IMR-90 (cell line): ENCODE data around the gene TCEA2. TPM values are rescaled to one million over a fixed set of nuclear protein-coding genes. Genes with fewer than 3 reads are reported as not detected.

Experiments used
- ATAC-seq: fragments of 200-7000 bp; cut with Tn5 transposase; 2 replicates; pipeline ENCODE4 v1.9.1; 2020; ENCODE audit warnings: low read depth, mild to moderate bottlenecking, moderate library complexity
- BruUV-seq: library from RNA; stranded (reverse); fragments of 400-500 nt; replicated peaks from 2 replicates; lab custom pipeline; 2021; lab: Mats Ljungman, UMichigan
- CTCF ChIA-PET: fragments of 300-600 bp; formaldehyde crosslinking; extraction: SDS; loops from one replicate; lab custom pipeline; 2021; ENCODE audit warnings: antibody characterized with exemption; lab: Yijun Ruan, JAX
- POLR2A ChIA-PET: fragments of 300-600 bp; sonication (Branson Sonifier 250); formaldehyde crosslinking; loops from one replicate; lab custom pipeline; 2022; ENCODE audit warnings: antibody characterized with exemption; ENCODE audit not compliant: unreplicated experiment; lab: Charles Lee
- DNase-seq: peaks from one replicate; pipeline ENCODE4 v3.0.0; 2013
- H2AFZ ChIP-seq: replicated peaks from 2 replicates; pipeline ENCODE3; 2013; ENCODE audit warnings: low read length, mild to moderate bottlenecking; ENCODE audit not compliant: poor library complexity
- H2AK5ac ChIP-seq: 2 replicates; pipeline ENCODE4 v1.6.1; 2013; ENCODE audit warnings: low read depth, low read length, inconsistent platforms
- H2AK9ac ChIP-seq: replicated peaks from 2 replicates; pipeline ENCODE3; 2013; ENCODE audit warnings: mild to moderate bottlenecking, low read depth, low read length, moderate library complexity; ENCODE audit not compliant: poor library complexity
- H2BK120ac ChIP-seq: 2 replicates; pipeline ENCODE4 v1.6.1; 2013; ENCODE audit warnings: low read depth, low read length, inconsistent platforms
- H2BK15ac ChIP-seq: 3 replicates; pipeline ENCODE4 v1.6.1; 2013; ENCODE audit warnings: low read depth, low read length, inconsistent platforms
- H2BK20ac ChIP-seq: 2 replicates; pipeline ENCODE4 v1.6.1; 2013; ENCODE audit warnings: low read depth, mild to moderate bottlenecking, inconsistent platforms, low read length, moderate library complexity
- H2BK5ac ChIP-seq: 2 replicates; pipeline ENCODE4 v1.6.1; 2013; ENCODE audit warnings: mild to moderate bottlenecking, low read depth, low read length, inconsistent platforms; ENCODE audit not compliant: poor library complexity, severe bottlenecking
- H3K14ac ChIP-seq: replicated peaks from 2 replicates; pipeline ENCODE4 v1.6.1; 2013; ENCODE audit warnings: low read depth, low read length, inconsistent platforms
- H3K18ac ChIP-seq: 2 replicates; pipeline ENCODE4 v1.6.1; 2013; ENCODE audit warnings: low read depth, low read length, control low read depth
- H3K23ac ChIP-seq: 2 replicates; pipeline ENCODE4 v1.6.1; 2013; ENCODE audit warnings: low read depth, low read length, inconsistent platforms
- H3K27ac ChIP-seq: 2 replicates; pipeline ENCODE4 v1.5.1; 2013; ENCODE audit warnings: mild to moderate bottlenecking, control low read depth, low read length; ENCODE audit not compliant: insufficient read depth
- H3K27me3 ChIP-seq: 2 replicates; pipeline ENCODE4 v1.6.1; 2013; ENCODE audit warnings: low read length; ENCODE audit not compliant: control insufficient read depth, insufficient read depth
- H3K36me3 ChIP-seq: 2 replicates; pipeline ENCODE4 v1.6.1; 2013; ENCODE audit warnings: low read length, mixed read lengths; ENCODE audit not compliant: control insufficient read depth, insufficient read depth
- H3K4ac ChIP-seq: 2 replicates; pipeline ENCODE4 v1.6.1; 2013; ENCODE audit warnings: low read depth, low read length, inconsistent platforms
- H3K4me1 ChIP-seq: 2 replicates; pipeline ENCODE4 v1.6.1; 2013; ENCODE audit warnings: low read length, mixed read lengths; ENCODE audit not compliant: control insufficient read depth, insufficient read depth
- H3K4me2 ChIP-seq: 2 replicates; pipeline ENCODE4 v1.6.1; 2013; ENCODE audit warnings: low read depth, mild to moderate bottlenecking, control low read depth, low read length, moderate library complexity
- H3K4me3 ChIP-seq: 2 replicates; pipeline ENCODE4 v1.5.1; 2013; ENCODE audit warnings: low read depth, mild to moderate bottlenecking, control low read depth, low read length, moderate library complexity; ENCODE audit not compliant: insufficient read depth
- H3K56ac ChIP-seq: 2 replicates; pipeline ENCODE4 v1.6.1; 2013; ENCODE audit warnings: low read length, inconsistent platforms; ENCODE audit not compliant: insufficient read depth; ENCODE audit errors: extremely low read depth
- H3K79me1 ChIP-seq, 2 experiments: 2 replicates each; pipeline ENCODE4 v1.6.1; 2013; ENCODE audit warnings: low read length in 2 of 2, inconsistent platforms in 1 of 2, low read depth in 1 of 2
- H3K9ac ChIP-seq: 2 replicates; pipeline ENCODE4 v1.6.1; 2013; ENCODE audit warnings: low read depth, low read length, control low read depth
- H3K9me1 ChIP-seq: 2 replicates; pipeline ENCODE4 v1.6.1; 2013; ENCODE audit warnings: low read length, inconsistent platforms; ENCODE audit not compliant: insufficient read depth
- H3K9me3 ChIP-seq: 2 replicates; pipeline ENCODE4 v1.6.1; 2013; ENCODE audit warnings: low read length; ENCODE audit not compliant: control insufficient read depth, insufficient read depth
- H4K20me1 ChIP-seq: 2 replicates; pipeline ENCODE4 v1.6.1; 2013; ENCODE audit warnings: low read length, inconsistent platforms; ENCODE audit not compliant: insufficient read depth
- H4K5ac ChIP-seq: 2 replicates; pipeline ENCODE4 v1.6.1; 2013; ENCODE audit warnings: mild to moderate bottlenecking, low read depth, low read length, control low read depth
- H4K8ac ChIP-seq, 2 experiments: 2 replicates each; pipeline ENCODE4 v1.6.1; 2013; ENCODE audit warnings: low read depth in 2 of 2, low read length in 2 of 2, control low read depth in 1 of 2, inconsistent platforms in 1 of 2
- H4K91ac ChIP-seq: 2 replicates; pipeline ENCODE4 v1.6.1; 2013; ENCODE audit warnings: low read depth, low read length, inconsistent platforms; ENCODE audit not compliant: insufficient read depth
- CHD1 ChIP-seq: IDR thresholded peaks from 2 replicates; pipeline ENCODE4 v1.6.1; 2012; ENCODE audit warnings: low read depth, low read length, improper control_type of control experiment
- CTCF ChIP-seq: conservative IDR thresholded peaks from 2 replicates; pipeline ENCODE4 v1.5.1; 2012; ENCODE audit warnings: mild to moderate bottlenecking, low read depth, low read length, improper control_type of control experiment
- MXI1 ChIP-seq: IDR thresholded peaks from 2 replicates; pipeline ENCODE4 v1.6.1; 2012; ENCODE audit warnings: low read depth, mild to moderate bottlenecking, low read length, moderate library complexity, borderline replicate concordance
- POLR2A ChIP-seq: IDR thresholded peaks from 2 replicates; pipeline ENCODE4 v1.6.1; 2012; ENCODE audit warnings: mild to moderate bottlenecking, low read depth, low read length
- RCOR1 ChIP-seq: IDR thresholded peaks from 2 replicates; pipeline ENCODE4 v1.6.1; 2012; ENCODE audit warnings: mild to moderate bottlenecking, low read length, improper control_type of control experiment; ENCODE audit not compliant: insufficient replicate concordance
- RFX5 ChIP-seq: IDR thresholded peaks from 2 replicates; pipeline ENCODE4 v1.8.0; 2012; ENCODE audit warnings: low read depth, mild to moderate bottlenecking, low read length, moderate library complexity
- SMC3 ChIP-seq: fragments of 150-350 bp; IDR thresholded peaks from 2 replicates; pipeline ENCODE4 v1.6.1; 2016; ENCODE audit warnings: low read depth, mild to moderate bottlenecking, antibody characterized with exemption, low read length, moderate library complexity
- WGBS, 2 experiments: methylation state at CpG; one replicate each; pipeline versions ENCODE4 v1.1.5 to v1.1.7; 2013; ENCODE audit warnings: missing lambda C conversion rate in 2 of 2; ENCODE audit not compliant: insufficient read length in 1 of 2; ENCODE audit errors: extremely low coverage in 2 of 2; 5-methylcytosine and 5-hydroxymethylcytosine counted together
- dilution Hi-C: fragments of 300-500 bp; cut with HindIII; formaldehyde crosslinking; loops from one replicate; pipeline ENCODE4 v1.14.3; 2018; ENCODE audit warnings: low sequenced_read_pairs; ENCODE audit not compliant: unreplicated experiment
- in situ Hi-C: fragments of 300-500 bp; cut with MboI; formaldehyde crosslinking; loops from 3 replicates; pipeline ENCODE4 v1.14.3; 2019; ENCODE audit warnings: low sequenced_read_pairs, inconsistent platforms, mixed read lengths
- intact Hi-C: fragments of 100-400 bp; cut with micrococcal nuclease; formaldehyde crosslinking; loops from 2 replicates; pipeline ENCODE4 v1.10.0; 2022
- polyA plus RNA-seq, 3 experiments: library from polyadenylated mRNA; depleted of rRNA; stranded (reverse); fragments of >200 nt; gene quantifications; 2 replicates each; pipeline ENCODE4 v1.2.3, GENCODE V29; 2012; ENCODE audit warnings: low replicate concordance in 1 of 3
- total RNA-seq: library from RNA; depleted of rRNA; stranded (reverse); fragments of >200 nt; gene quantifications from 2 replicates; pipeline ENCODE4 v1.2.3, GENCODE V29; 2012

Gene TCEA2
- total and polyA plus RNA-seq, 2 of the 4 experiments (the other 2 are of a cell fraction), result 9.3 to 30.0 TPM

GRCh38 chr20:64109831-64110391 is 46.9 kb downstream of the TCEA2 start:
- dilution Hi-C loops, result no loop called here

More at GRCh38 chr20:64109831-64110391, 46.9 kb downstream of the TCEA2 start:
- no peaks in the 10 kb centered on the region for H3K9me3 ChIP-seq
- H2BK15ac ChIP-seq, result no peak overlapping the region
- no peak overlapping the region for H4K91ac ChIP-seq
- intact Hi-C loops, result no loop called here
- no peak overlapping the region for H3K18ac ChIP-seq
- H3K56ac ChIP-seq, result no peak overlapping the region
- H4K20me1 ChIP-seq, result no peaks in the 10 kb centered on the region
- DNase-seq (no peak), ATAC-seq (no peak)
- H3K23ac ChIP-seq, result no peak overlapping the region
- no peak overlapping the region for H2BK5ac ChIP-seq
- H2BK120ac ChIP-seq, result no peak overlapping the region
- no peak overlapping the region for H3K9ac ChIP-seq
- H3K4me1 ChIP-seq, result no peaks in the 10 kb centered on the region
- no peak overlapping the region for H3K14ac ChIP-seq
- WGBS, 2 experiments, result 8% methylated on average over 3 of the region's 16 CpGs; no CpG with 5 or more reads in 1 of the 2 experiments
- H3K27me3 ChIP-seq, result peaks cover 43% of the 10 kb centered on the region
- no peak for TF ChIP-seq CTCF
- TF ChIP-seq RCOR1, result no peak
- TF ChIP-seq SMC3, result no peak
- no peak for TF ChIP-seq POLR2A
- TF ChIP-seq MXI1, result no peak
- TF ChIP-seq CHD1, result no peak
- TF ChIP-seq RFX5, result no peak
- no peak overlapping the region for H3K27ac ChIP-seq
- in situ Hi-C loops, result no loop called here
- no peak overlapping the region for H2AK5ac ChIP-seq
- no peaks in the 10 kb centered on the region for H3K36me3 ChIP-seq
- no peak overlapping the region for H2AK9ac ChIP-seq
- POLR2A ChIA-PET, result no interaction called here
- H2BK20ac ChIP-seq, result no peak overlapping the region
- no peak overlapping the region for H3K4me3 ChIP-seq
- H3K4ac ChIP-seq, result no peak overlapping the region
- H3K4me2 ChIP-seq, result no peak overlapping the region
- H4K8ac ChIP-seq, result no peak overlapping the region
- no peak overlapping the region for H4K5ac ChIP-seq
- H2AFZ ChIP-seq, result no peak overlapping the region
- H3K9me1 ChIP-seq, result no peaks in the 10 kb centered on the region
- no peaks in the 10 kb centered on the region for H3K79me1 ChIP-seq
- CTCF ChIA-PET, result interaction anchor here (1.2 kb wide), 1 partner anchor 26 kb away, joined by 3 read pairs; no protein-coding TSS in a partner anchor
- no TSS peak for BruUV-seq
